GM12873 (cell line): ENCODE results near the gene AMBRA1.

Experiments
- CTCF ChIP-seq: IDR thresholded peaks from 2 replicates; pipeline ENCODE4 v1.5.1; 2012; ENCODE audit warnings: low read depth, mild to moderate bottlenecking, moderate library complexity, low read length, control low read depth; ENCODE audit not compliant: insufficient read depth; ENCODE audit errors: missing control alignments

AMBRA1 gene, protein sequence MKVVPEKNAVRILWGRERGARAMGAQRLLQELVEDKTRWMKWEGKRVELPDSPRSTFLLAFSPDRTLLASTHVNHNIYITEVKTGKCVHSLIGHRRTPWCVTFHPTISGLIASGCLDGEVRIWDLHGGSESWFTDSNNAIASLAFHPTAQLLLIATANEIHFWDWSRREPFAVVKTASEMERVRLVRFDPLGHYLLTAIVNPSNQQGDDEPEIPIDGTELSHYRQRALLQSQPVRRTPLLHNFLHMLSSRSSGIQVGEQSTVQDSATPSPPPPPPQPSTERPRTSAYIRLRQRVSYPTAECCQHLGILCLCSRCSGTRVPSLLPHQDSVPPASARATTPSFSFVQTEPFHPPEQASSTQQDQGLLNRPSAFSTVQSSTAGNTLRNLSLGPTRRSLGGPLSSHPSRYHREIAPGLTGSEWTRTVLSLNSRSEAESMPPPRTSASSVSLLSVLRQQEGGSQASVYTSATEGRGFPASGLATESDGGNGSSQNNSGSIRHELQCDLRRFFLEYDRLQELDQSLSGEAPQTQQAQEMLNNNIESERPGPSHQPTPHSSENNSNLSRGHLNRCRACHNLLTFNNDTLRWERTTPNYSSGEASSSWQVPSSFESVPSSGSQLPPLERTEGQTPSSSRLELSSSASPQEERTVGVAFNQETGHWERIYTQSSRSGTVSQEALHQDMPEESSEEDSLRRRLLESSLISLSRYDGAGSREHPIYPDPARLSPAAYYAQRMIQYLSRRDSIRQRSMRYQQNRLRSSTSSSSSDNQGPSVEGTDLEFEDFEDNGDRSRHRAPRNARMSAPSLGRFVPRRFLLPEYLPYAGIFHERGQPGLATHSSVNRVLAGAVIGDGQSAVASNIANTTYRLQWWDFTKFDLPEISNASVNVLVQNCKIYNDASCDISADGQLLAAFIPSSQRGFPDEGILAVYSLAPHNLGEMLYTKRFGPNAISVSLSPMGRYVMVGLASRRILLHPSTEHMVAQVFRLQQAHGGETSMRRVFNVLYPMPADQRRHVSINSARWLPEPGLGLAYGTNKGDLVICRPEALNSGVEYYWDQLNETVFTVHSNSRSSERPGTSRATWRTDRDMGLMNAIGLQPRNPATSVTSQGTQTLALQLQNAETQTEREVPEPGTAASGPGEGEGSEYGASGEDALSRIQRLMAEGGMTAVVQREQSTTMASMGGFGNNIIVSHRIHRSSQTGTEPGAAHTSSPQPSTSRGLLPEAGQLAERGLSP (N-terminal part only)

DNA sequence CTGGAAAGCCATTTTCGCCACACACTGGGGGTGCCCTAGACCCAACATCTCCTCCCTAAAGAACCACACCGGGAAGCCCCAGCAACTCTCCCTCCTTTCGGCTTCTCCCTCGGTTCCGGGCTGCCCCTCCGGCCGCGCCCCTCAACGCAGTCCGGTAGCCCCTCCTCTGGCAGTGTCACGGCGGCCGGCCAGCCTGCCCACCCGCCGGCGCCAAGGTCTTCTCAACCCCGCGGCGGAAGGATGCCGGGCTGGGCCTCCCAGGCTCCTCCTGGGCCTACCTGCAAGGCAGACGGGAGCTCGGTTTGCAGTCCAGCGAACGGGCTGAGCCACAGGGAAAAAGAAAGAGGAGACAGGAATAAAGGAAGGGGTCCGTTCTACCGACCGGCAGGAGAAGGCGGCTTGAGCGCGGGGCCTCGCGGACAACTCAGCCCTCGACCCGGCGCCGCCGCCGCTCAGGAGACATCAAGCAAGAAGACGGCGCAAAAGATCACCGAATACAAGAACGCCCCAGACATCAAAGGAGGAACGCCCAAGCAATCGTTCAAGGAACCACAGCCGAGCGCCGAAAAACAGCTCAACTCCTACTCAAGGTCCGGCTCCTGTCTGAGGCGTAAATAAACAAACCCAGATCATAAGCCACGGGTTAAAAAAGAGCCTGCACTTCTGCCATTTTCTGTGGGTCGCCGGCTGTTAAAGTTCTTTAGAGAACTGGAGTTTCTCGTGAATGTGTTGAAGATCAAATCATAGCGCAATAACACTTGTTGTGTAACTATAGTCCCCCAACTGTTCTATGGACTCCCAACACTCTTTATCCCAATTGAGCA lies at the start of gene AMBRA1:
TSS of gene AMBRA1 (minus strand) at position 474 of the 824 bp plus-strand sequence. CDS start 45,643 bp downstream, outside the sequence.
- TF ChIP-seq CTCF, result no peak

DNA sequence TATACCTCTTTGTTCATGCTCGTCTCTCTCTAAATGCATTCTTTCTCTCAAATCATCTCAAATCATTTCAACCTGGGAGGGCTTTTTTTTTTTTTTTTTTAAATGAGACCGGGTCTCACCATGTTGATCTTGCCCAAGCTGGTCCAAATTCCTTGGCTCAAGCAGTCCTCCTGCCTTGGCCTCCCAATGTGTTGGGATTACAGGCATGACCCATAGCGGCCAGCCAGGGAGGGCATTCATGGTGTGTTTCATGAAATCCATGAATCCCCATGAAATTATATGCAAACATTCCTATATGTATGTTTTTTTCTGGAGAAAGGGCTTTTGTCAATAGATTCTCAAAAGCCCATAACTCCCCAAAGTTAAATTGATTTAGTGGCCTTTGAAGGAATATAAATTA lies 49.7 kb upstream of the AMBRA1 start:
- no peak for TF ChIP-seq CTCF

DNA sequence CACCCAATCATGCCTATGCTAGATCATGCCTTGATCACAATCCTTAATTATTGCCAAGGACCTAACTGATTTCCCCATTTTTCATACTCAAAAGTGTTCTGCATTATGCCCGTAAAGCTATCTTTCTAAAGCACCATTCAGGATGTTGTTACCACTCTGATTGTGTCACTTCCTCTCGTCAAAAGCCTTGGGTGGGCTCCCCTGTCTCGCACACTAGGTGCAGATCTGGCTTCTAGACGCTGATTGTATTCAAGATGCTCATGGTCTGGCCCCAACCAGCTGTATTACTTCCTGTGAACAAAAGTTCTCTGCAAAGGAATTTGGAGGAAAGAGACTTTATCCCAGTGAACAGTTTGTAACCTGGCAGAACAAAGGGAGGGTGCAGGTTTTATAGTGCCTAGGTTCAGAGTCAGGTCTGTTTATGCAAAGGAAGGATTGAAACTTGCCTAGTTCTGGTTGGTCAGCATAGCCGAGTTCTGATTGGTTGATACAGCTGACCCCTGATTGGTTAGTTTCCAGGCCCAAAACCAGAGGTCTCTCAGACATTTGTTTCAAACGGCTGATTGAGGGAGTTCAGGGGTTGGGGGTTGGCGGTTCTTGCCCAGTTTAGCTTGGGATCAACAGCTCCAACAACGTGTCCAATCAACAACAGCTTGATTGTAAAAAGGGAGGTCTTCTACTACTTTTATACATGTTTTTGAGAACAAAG lies 49.0 kb upstream of the AMBRA1 start:
- TF ChIP-seq CTCF, result no peak

DNA sequence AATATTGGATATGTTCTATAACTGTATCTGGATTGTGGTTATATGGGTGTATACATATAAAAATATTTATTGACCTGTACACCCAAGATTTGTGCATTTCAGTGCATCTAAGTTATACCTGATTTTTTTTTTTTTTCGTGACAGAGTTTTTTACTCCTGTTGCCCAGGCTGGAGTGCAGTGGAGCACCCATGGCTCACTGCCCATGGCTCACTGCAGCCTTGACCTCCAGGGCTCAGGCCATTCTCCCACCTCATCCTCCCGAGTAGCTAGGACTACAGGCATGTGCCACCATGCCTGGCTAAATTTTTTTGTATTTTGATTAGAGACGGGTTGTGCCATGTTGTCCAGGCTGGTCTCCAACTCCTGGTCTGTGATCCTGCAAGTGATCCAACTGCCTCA lies 47.8 kb upstream of the AMBRA1 start:
- no peak for TF ChIP-seq CTCF

DNA sequence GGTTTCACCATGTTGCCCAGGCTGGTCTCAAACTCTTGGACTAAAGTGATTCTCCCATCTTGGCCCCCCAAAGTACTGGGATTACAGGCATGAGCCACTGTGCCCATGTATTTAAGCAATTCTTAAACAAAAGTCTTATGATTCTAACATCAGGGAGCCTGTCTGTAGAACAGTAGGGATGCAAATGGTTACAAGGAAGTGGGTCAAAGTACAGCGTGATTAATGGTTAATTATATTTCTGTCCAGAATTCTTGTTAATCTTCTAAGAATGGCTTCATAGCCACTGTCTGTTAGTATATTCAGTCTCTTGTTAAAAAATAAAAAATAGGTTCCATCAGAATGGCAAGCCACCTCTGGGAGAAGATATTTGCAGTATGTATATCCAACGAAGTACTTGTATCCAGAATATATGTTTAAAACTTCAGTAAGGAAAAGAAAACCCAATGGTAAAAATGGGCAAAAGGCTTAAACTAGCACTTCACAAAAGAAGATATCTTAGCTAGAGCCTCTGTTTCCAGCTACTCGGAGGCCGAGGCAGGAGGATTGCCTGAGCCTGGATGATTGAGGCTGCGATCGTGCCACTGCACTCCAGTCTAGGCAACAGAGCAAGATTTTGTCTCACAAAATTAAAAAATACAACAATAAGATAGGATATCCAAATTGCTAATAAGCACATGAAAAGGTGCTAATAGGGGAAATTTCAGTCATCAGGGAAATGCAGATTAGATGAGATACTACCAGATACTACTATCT lies 46.4 kb upstream of the AMBRA1 start:
- no peak for TF ChIP-seq CTCF
